A673 (cell line): ENCODE results near the gene SRP19. TPM values are rescaled to one million over a fixed set of nuclear protein-coding genes. Genes with fewer than 3 reads are reported as not detected.
"Not testable (repeated sequence)": the region's sequence is repeated elsewhere in the genome, so short reads cannot be mapped to it uniquely, and the experiment has no call there.

Source experiments
- BruUV-seq: library from RNA; stranded (reverse); fragments of 400-500 nt; replicated peaks from 2 replicates; lab custom pipeline; 2021; lab: Mats Ljungman, UMichigan
- CTCF ChIA-PET: fragments of 300-600 bp; sonication (Branson Sonifier 250); formaldehyde crosslinking; loops from one replicate; lab custom pipeline; 2022; ENCODE audit warnings: antibody characterized with exemption; lab: Charles Lee
- POLR2A ChIA-PET: fragments of 300-600 bp; sonication (Branson Sonifier 250); formaldehyde crosslinking; loops from one replicate; lab custom pipeline; 2022; ENCODE audit warnings: antibody characterized with exemption; ENCODE audit not compliant: low non-redundant PET; lab: Charles Lee
- DNase-seq: peaks from one replicate; pipeline ENCODE4 v3.0.0-alpha.2; 2015; ENCODE audit warnings: low spot score
- H3K27ac ChIP-seq: fragments of 200-600 bp; sonication (generic); 2 replicates; pipeline ENCODE4 v1.5.1; 2016; ENCODE audit warnings: mixed run types, low read depth, mild to moderate bottlenecking, mixed read lengths, antibody characterized with exemption, low read length; ENCODE audit not compliant: poor library complexity, severe bottlenecking
- H3K27me3 ChIP-seq: fragments of 200-600 bp; sonication (generic); replicated peaks from 2 replicates; pipeline ENCODE4 v1.6.1; 2017; ENCODE audit warnings: mixed run types, low read depth, mild to moderate bottlenecking, mixed read lengths, antibody characterized with exemption, low read length; ENCODE audit not compliant: insufficient read depth, poor library complexity
- H3K36me3 ChIP-seq: fragments of 200-600 bp; sonication (generic); 2 replicates; pipeline ENCODE4 v1.6.1; 2016; ENCODE audit warnings: mixed run types, mild to moderate bottlenecking, mixed read lengths, antibody characterized with exemption, low read length; ENCODE audit not compliant: insufficient read depth, poor library complexity, severe bottlenecking
- H3K4me1 ChIP-seq: fragments of 200-600 bp; sonication (generic); 2 replicates; pipeline ENCODE4 v1.6.1; 2017; ENCODE audit warnings: mixed run types, mild to moderate bottlenecking, mixed read lengths, antibody characterized with exemption, low read length; ENCODE audit not compliant: insufficient read depth, poor library complexity, severe bottlenecking
- H3K4me3 ChIP-seq: fragments of 200-600 bp; sonication (generic); 2 replicates; pipeline ENCODE4 v1.5.1; 2016; ENCODE audit warnings: low read depth, mixed run types, mild to moderate bottlenecking, mixed read lengths, low read length; ENCODE audit not compliant: poor library complexity, severe bottlenecking
- H3K9me3 ChIP-seq: fragments of 200-600 bp; sonication (generic); 2 replicates; pipeline ENCODE4 v1.6.1; 2016; ENCODE audit warnings: mixed run types, low read depth, mild to moderate bottlenecking, mixed read lengths, antibody characterized with exemption, low read length; ENCODE audit not compliant: poor library complexity, severe bottlenecking
- CTCF ChIP-seq: fragments of 300-800, 200-600 bp; sonication (generic); conservative IDR thresholded peaks from 2 replicates; pipeline ENCODE4 v1.5.1; 2017; ENCODE audit warnings: low read depth, mild to moderate bottlenecking, antibody characterized with exemption, low read length, moderate library complexity, mixed read lengths
- EZH2 ChIP-seq: fragments of 200-600 bp; sonication (generic); IDR thresholded peaks from 2 replicates; pipeline ENCODE4 v1.6.1; 2017; ENCODE audit warnings: borderline replicate concordance, low read depth, mild to moderate bottlenecking, mixed read lengths, antibody characterized with exemption, low read length; ENCODE audit not compliant: poor library complexity, severe bottlenecking
- intact Hi-C: fragments of 100-400 bp; cut with micrococcal nuclease; formaldehyde crosslinking; loops from one replicate; pipeline ENCODE4 v1.10.0; 2022; ENCODE audit not compliant: unreplicated experiment
- total RNA-seq: library from RNA; stranded (reverse); gene quantifications from 2 replicates; pipeline ENCODE4 v1.2.3, GENCODE V29; 2021

SRP19 gene
- total RNA-seq, 1 experiment from 2014 or later, result 73.9 TPM

- POLR2A ChIA-PET, result no interaction called here
- no peak overlapping the region for H3K27ac ChIP-seq
These were observed 31.7 kb downstream of the SRP19 start for GRCh38 chr5:112892776-112893175.

GRCh38 chr5:112895682-112896081, 34.6 kb downstream of the SRP19 start:
- Histone ChIP-seq H3K27ac (no peak overlapping the region), H3K27me3 (no peaks in the 10 kb centered on the region), H3K9me3 (no peaks in the 10 kb centered on the region), H3K36me3 (peaks cover 18% of the 10 kb centered on the region), H3K4me3 (no peak overlapping the region), H3K4me1 (no peaks in the 10 kb centered on the region)
- TF ChIP-seq CTCF, result no peak
- no peak for TF ChIP-seq EZH2
- BruUV-seq, result no TSS peak
- POLR2A ChIA-PET, result no interaction called here
- intact Hi-C loops, result no loop called here
- CTCF ChIA-PET, result no interaction called here
- DNase-seq, result no peak

More at GRCh38 chr5:112892776-112893175, 31.7 kb downstream of the SRP19 start:
- Histone ChIP-seq H3K36me3 (peaks cover 14% of the 10 kb centered on the region), H3K9me3 (no peaks in the 10 kb centered on the region), H3K27me3 (no peaks in the 10 kb centered on the region), H3K4me1 (no peaks in the 10 kb centered on the region), H3K4me3 (no peak overlapping the region)
- CTCF ChIA-PET, result no interaction called here
- no TSS peak for BruUV-seq
- intact Hi-C loops, result no loop called here
- TF ChIP-seq EZH2 (no peak), CTCF (no peak)
- no peak for DNase-seq

- Histone ChIP-seq H3K4me1 (no peaks in the 10 kb centered on the region), H3K36me3 (peaks cover 18% of the 10 kb centered on the region), H3K27ac (no peak overlapping the region), H3K4me3 (no peak overlapping the region), H3K27me3 (no peaks in the 10 kb centered on the region), H3K9me3 (no peaks in the 10 kb centered on the region)
- no peak for TF ChIP-seq EZH2
- no peak for DNase-seq
- ChIA-PET CTCF (no interaction called here), POLR2A (no interaction called here)
- BruUV-seq, result no TSS peak
- intact Hi-C loops, result no loop called here
These were observed 41.5 kb downstream of the SRP19 start for GRCh38 chr5:112902561-112902960.

- POLR2A ChIA-PET, CTCF ChIA-PET, H3K9me3 ChIP-seq, H3K27me3 ChIP-seq, H3K4me1 ChIP-seq, H3K4me3 ChIP-seq, H3K27ac ChIP-seq, DNase-seq, intact Hi-C loops, BruUV-seq: not testable (repeated sequence)
- H3K36me3 ChIP-seq, result peaks cover 24% of the 10 kb centered on the region
These were observed 43.9 kb downstream of the SRP19 start for GRCh38 chr5:112904996-112905395.
